Measurements from ENCODE around the gene GPX5.
"Not testable (repeated sequence)": the region's sequence is repeated elsewhere in the genome, so short reads cannot be mapped to it uniquely, and the experiment has no call there.

The GPX5 gene

DNA sequence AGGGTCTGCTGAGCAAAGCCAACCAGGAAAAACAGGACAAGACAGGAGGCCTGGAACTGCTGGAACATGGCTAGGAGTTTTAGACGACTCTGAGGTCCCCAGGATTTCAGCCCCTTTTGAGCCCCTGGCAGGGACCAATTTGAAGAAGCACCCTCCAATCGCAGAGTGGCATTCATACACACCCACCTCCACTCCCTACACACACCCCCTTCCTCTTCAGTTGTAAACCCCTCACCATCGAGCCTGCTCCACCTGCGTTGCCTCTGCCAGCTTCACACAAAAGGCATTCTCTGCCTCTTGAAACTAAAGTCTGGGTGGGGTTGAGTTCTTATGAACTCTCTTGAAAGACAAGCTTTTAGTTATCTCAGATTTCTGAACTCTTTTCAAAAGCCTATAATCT, 10.0 kb upstream of the GPX5 start, which contains the start of gene GPX6:
Gene GPX6, minus strand, starts transcription at position 118 of the 400 bp plus-strand sequence. Its CDS starts 50 bp downstream, at position 68.
- DNase-seq: no peak

DNA sequence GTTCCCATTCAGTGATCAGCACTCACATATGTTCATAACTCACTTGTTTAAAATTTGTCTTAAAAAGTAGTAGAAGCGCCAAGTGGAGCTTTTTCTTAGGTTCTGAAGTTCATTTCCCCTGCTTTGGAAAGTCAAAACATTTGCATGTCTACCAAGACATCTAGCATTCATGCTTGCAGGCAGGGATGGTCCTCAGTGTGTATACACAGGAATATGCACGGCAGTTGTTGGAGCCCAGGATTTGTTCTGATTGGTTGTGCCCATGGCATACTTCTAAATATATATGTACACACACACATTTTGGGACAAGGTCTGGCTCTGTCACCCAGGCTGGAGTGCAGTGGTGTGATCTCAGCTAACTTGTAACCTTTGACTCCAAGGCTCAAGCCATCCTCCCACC, 7.7 kb upstream of the GPX5 start:
- DNase-seq: no peak

DNA sequence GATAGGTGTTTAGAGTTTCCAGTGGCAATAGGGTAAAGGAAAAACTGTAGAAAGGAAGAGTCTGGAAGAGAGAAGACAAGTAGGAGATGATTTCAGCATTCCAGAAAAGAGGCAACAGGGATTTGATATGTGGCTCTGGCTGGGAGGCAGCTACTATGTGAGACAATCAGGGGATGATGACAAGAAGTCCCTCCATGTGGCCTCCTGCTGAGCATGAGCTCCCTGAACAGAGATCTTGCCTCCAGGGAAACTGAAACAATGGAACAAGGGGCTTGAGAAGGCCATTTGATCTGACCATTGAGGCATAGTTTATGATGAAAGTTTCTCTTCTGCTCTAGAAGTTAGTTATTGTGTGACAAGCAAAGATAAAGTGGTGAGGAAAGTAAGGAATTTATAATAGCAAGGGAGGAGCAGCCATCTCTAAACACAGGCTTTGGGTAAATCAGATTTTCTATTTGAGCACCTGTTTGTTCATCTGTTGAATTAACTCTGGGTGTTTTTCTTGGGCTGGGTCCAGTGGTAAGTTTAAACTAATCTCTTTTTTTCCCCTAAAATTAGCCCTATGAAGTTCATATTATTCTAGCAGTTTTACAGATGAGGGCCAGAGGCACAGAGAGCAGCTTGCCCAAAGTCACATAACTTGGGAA, 3.0 kb upstream of the GPX5 start:
- no peak for DNase-seq

DNA sequence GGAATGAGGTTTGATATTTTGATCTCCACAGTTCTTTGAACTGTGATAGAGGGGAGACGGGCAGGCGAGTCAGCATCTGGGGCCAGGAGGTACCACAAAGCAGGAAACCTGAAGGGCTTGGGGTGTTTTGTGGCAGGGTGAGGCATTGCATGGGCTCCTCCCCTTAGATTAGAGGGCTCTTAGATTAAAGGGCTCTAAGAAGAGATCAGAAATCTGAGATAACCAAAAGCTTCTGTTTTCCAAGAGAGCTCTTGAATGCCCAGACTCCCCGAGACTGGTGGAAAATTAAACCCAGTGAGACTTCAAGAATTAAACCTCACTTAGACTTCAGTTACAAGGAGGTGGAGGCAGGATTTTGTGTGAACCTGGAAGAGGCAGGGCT, 2.4 kb upstream of the GPX5 start:
- peak; percentile 6 for DNase-seq

DNA sequence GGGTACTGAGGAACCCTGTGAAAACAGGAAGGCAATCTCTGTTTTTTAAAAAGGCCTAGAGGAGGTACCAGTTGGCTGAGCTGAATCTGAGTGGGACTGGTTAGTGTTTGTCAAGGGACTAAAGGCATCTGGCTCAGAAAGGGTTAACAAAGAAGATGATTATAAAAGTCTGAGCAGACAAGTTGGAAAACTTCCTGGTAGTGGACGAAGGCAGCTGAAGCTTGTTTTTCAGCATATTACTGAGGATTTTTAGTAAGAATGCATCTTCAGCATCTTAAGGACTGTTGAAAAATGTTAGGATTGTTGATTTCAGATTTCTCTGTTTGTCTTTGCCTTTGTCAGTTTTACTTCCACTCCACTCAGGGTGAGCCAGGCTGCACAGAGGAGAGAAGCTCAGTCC, 5.1 kb downstream of the GPX5 start:
- no peak for DNase-seq

DNA sequence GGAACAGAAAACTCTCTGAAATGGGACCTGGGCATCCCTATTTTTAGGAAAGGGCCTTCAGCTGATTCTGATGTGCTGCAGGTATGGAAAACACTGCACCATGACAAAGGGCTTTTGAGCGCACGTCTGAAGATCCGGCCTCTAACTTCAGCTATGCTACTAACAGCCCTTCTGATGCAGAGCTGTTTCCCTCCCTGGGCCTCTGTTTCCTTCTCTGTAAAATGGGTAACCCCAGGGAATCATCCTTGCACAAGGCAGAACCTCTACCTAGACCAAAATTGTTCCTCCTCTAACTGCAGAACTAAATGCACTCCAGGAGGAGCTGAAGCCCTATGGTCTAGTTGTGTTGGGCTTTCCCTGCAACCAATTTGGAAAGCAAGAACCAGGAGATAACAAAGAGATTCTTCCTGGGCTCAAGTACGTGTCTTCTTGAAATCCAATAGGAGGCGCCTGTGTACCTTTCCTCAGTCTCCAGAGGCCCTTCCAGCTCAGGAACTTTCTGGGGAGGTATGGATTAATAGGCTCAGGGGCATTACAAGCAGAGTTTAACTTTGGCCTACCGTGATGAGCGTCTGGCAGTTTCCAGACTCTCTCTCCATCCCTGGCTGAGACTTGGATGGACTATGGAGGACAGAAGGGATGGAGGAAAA, 5.9 kb downstream of the GPX5 start:
- no peak for DNase-seq

DNA sequence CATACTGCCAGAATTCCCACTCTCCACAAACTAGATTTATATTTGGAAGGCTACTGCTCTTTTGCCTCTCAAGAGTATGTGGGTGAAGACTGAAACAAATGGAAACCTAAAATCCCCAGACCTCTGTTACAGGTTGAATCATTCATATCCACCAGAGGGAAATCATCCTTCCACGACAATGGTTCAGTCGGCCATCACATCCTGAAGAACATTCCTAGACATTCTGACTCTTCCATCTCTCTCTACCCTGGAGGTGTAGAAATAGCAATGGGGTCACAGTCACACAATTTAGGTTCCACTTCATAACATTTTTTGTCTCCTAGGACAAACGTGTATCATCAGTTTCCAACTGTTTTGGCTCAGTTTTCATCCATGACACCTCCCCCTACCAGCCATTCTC, 8.6 kb downstream of the GPX5 start:
- DNase-seq: no peak

DNA sequence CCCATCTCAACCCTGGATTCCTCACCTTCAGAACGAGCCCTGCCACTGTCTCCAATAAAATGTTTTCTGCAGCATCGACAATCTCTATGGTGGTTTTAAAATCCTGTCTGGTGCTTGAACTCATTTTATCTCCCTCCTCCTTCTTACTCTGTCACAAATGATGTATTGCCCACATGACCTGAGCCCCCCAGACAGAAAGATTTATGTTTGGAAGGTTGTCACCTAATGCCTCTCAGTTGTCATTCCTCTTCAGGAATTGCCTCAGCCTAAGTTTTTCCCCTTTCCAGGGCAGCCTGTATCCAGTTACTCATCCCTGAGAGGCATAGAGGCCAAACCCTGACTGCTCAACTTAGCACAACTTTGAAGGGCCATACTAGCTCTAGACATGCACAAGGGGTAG, 9.2 kb downstream of the GPX5 start:
- no peak for DNase-seq

DNA sequence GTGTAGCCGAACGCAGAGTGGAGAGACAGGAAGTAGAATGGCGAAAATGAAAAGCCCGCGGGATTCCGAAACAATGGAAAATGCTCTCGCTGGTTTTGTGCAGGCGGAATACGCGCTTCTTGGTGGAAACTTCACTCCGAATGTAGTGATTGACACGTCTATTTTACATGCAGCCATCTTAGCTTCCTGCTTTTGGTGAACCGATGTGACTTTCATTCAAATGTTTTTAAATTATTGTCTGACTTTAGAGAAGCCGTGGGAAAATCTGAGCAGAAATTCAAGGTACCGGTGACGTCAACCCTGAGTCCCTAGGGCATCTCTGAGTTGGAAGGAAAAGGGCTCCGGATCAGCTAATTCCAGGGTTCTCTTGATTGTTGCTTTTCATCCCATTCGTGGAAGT, 11.4 kb downstream of the GPX5 start:
- DNase-seq: no peak

DNA sequence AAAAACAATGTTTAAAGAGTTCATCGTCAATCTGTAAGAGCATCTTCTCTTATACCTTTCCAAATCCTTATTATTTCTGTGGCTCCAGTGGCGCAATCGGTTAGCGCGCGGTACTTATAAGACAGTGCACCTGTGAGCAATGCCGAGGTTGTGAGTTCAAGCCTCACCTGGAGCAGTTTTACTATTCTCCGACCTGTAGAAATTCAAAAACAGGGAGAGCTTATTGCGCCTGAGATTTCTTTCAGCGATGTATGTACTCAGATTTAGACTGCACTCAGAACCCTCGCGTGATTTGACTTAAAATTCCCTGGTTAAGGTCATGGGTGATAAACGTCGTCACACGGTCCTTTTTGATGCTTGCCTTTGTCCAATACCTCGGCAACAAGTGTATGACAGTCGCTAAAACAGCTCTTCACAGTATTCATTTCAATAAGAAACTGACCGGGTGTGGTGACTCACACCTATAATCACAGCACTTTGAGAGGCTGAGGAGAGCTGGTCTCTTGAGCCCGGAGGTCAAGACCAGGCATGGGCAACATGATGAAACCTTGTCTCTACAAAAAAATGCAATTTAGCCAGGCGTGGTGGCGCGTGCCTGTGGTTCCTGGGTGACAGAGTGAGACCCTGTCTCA, 11.9 kb downstream of the GPX5 start:
- DNase-seq: peak; percentile 18

DNA sequence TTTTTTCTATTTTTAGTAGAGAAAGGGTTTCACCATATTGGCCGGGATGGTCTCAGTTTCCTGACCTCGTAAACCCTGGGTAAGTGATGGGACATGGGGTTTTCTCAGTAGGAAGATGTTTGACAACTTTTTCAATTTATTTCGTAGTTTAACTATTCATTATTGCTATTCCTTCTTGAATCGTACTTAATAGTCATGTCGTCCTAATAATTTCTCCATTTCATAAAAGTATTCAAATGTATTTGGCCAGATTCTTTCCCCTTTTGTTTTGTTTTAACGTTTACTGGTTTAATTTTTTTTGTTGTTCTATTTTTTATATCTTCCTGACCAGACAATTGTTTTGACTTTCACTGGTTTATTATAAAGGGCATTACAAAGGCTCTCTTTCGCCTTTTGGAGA, 16.3 kb downstream of the GPX5 start:
- DNase-seq: no peak

DNA sequence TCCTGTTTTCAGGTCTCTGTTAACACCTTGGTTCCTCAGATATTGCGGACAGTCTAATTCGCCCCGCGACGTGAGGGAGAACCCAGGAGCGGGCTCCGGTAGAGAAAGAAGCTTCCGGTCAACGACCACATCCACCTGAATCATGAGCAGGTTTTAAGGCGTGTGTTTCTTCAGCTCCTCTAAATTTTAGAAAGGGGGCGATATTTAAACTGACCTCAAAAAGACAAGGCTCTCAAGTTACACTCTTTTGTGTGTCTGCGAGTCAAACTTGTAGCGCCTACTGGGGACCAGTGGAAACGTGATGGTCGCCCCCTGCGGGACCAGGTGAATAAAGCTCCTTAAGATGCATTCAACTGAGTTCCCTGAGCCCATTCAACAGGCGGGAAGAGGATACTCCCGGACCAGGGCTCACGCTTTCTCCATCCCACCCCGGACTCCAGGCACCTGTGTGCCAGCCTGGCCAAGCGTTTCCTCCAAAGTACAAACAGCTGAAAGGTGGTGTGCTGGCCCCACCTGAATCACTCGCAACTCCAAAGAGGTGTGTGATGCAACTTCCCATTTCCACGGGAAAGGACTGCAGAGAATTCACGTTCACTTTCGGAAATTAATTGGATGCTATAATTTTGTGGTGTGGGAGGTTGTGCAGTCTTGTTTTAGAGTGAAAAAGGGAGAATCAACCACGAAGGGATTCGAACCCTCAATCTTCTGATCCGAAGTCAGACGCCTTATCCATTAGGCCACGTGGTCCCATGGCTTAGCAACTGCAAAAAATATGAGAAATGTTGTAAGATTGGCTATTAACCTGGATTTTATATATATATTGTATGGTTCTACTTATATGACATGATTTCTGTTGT, 17.0 kb downstream of the GPX5 start:
- DNase-seq: peak; percentile 36

DNA sequence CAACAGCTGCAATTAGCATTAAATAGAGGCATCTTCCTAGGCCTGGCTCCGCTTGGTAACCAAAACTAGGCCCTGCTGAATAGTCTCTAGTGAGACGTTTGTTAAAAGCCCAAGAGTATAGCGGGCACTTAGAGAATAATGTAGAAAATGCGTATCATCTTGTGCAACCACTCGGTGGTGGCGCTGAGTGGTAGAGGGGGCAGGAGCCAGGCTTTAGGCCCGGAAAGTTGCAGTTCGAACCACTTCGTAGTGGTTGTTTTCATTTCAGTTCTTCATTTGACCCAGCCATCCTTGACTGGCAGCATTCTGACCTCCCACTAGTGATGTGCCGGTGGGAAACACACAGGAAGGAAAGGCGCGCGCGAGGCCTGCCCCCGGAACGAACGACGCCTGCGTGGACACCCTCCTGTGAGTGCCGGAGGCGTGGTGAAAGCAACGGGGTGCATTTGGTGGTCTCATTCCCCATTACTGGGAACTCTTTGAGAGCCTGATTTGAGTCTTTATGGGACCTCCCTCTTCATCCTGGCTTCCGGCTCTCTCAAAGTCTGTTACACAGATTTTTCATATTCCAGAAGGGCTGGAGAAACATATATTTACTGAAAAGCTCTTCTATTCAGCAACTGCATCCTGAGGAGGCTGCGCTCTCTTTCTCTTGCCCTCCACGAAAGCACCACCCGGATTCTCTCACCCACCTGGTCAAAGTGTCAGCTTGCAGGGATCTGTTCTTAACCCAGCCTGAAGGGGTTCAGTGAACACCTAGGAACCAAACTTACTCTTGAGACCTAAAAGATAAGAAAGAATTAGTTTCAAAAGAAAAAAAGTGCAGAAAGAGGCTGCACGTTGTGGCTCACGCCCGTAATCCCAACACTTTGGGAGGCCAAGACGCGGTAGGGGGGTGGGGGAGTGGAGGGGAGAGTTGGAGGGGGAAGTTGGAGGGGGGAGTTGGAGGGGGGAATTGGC, 18.2 kb downstream of the GPX5 start:
- peak; percentile 3 for DNase-seq

DNA sequence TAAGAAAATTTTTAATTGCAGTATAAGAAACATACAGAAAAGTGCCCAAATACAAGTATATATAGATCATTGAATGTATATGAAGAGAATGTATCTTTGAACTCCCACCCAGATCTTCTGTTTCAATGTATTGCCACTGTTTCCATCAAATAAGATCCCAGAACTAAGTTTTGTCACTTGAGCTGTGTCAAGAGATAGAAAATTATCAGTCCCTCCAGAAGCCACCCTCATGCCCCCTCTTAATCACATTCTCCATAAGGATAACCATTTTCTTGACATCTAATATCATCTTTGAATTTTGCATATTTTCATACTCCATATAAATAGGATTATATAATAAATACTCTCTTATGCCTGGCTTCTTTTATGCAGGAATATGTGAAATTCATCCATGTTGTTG, 20.3 kb downstream of the GPX5 start:
- no peak for DNase-seq

DNA sequence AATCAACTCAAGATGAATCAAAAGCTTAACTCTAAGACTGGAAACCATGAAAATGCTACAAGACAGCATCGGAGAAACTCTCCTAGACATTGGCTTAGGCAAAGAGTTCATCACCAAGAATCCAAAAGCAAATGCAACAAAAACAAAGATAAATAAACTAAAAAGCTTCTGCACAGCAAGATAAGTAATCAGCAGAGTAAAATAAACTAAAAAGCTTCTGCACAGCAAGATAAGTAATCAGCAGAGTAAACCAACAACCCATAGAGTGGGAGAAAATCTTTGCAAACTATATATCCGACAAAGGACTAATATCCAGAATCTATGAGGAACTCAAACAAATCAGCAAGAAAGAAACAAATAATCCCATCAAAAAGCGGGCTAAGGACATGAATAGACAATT, 21.3 kb downstream of the GPX5 start:
- DNase-seq: not testable (repeated sequence)

DNA sequence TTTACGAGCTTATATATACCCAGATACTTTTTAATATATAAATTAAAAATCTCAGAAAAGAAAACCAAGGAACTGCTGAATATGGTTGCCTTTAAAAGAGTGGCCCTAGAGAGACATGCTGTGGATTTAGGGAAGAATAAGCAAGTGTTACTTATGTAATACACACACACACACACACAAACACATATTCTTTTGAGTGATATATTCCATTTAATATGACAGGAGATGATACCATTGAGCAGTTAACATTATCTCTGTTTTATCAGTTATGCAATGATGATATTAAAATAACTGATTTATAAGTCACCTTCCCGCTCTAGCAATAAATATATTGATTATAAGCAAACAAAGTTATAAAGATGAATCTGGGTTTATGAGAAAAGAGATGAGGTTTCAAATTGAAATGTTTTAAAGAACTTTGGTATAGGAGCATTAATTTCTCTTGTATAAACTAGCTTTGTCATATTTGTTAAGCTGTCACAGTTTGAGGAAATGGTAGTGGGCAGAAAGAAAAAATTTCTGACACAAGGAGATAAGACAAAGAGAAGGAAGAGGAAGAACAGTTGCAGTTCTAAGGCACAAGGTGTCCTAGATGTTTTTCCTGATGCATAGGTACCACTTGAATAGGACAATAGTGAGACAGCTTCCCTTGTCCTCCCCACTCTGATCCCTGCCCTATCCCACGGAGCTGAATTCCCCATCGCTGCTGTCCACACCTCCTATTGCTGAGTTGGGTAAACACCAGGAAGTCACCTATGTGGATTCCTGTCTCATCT, 26.4 kb downstream of the GPX5 start:
- DNase-seq: no peak

DNA sequence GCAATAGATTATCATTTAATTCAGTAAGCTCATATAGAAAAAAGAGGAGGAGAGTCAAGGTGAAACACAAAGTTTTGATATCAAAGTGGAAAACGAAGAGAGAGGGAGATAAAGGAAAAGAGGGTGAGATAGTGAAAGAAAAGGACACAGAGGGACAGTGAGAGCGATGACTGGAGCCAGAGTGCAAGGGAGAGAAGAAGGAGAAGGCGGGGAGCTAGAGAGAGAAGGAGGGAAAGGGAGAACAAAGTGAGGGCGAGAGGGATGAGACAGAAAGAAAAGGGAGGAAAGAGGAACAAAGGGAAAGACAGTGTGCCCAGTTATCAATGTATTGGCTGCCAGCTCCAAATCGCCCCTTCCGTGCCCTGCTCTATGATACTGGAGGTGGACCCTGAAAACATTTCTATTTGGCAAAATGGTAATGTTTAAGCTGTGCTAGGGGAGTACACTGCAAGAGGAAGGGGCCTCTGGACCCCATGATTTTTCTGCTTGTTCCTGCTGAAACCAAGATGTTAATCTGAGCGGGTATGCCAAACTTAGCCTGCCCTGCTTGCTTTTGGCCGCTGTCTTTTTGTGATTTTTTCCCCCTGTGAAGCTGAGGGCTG, 27.8 kb downstream of the GPX5 start:
- no peak for DNase-seq

DNA sequence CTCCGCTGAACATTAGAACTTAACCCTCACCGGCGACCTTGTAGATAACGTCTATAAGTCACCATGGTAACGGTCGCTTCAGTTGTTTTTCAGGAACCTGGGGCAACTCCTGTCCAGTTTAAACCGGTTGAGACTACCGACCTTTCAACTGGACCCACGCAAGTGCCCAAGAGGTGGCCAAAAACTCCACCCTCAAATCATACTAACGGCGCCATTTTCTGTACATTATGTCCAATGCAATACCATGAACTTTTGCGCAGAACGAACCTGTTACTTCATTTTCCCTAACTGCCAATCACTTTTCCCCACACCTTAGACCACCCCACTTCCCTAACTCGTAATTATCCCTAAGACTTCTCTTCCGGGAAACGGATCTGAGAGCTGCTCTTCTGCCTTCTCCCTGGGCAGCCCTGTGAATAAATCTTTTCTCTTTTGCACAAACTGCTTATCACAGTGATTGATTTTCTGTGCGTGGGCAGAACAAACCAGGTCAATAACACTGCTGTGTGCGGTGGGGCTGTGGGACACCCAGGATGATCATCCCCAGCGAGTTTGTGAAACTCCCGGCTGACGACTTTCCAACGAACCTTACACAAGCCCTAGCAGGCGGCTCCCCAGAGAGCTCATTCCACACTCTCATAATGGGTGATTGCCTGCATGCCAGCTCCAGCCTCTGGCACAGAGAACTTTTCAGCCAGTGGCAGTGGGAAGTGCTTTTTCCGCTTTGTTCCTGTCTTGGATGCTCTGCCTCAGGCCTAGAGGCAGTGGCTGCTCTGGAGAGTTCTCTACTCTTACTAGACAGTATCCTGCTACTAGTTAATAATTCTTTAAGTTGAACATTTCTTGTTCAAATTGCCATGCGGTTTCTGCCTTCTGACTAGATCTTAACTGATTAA, 28.6 kb downstream of the GPX5 start:
- no peak for DNase-seq

DNA sequence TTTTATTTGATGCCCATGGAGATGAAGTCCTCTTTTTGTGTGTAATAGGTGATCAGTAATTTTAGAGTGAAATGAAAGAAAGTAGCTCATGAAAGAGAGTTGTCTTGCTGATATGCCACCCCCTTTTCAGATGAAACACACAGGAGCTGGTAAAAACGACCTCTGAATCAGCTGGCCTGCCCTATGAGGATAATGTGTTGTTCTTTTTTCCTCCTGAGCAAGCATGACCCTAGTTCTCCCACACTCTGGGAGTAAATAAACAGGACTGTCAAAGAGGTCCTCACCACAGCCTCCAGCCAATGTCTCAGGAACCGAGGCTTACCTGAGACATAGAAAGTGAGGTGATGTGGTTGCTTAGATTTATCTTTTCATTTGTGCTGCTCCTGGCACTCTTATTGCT, 29.5 kb downstream of the GPX5 start:
- no peak for DNase-seq

DNA sequence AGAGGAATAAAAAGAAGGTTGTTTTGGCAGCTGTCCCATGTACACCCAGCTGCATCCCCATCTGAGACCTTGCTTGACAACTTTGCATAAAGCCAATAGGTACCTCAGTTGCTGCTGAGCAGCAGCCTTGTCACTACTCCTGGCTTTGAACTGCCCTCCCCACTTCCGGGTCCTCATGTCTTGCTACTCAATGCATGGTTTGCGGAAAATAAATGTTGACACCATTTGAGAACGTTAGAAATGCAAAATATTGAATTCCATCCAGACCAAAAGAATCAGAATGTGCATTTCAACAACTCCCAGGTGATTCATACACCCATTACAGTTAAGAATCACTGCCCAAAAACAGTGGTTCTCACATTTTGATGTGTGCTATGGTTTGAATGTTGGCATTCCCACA, 32.9 kb downstream of the GPX5 start:
- DNase-seq: no peak

Measured in CD4-positive, alpha-beta T cell treated with Interferon gamma for 1 hour (primary cell).